Suppressor macrophage (primary cell): ENCODE measurements around the gene IL23R.

Experiments used
- DNase-seq, 4 experiments: peaks; one replicate each; pipeline ENCODE4 v3.0.0-alpha.2; 2020 to 2022

Gene IL23R

DNA sequence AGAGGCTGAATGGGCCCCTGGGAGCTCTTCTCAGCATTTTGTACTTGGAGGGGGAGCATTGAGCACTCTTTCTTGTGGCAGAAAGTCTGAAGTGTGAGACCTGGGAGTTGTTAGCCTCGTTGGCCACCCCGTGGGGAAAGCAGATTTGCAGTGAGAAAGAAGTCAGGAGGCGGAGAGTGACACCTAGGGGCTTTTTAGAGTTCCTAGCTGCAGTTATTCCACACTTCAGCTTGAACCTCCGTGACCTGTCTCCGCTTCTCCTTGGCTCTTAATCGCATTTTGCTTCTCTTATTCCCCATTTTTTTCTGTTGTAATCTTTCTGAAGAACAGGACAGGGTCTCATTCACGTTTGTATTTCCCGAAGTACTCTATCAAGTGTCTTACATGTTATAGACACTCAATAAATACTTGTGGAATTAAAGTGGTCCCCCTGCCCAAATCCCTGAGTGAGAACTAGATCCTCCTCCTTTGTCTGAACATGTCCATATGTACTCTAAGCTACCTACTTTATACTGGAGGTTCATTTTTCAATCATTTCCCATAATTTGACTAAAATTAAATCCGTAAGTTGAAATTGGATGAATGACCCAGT, 17.0 kb upstream of the IL23R start:
- DNase-seq, result peak; percentile 61 to 77 (median 72)

DNA sequence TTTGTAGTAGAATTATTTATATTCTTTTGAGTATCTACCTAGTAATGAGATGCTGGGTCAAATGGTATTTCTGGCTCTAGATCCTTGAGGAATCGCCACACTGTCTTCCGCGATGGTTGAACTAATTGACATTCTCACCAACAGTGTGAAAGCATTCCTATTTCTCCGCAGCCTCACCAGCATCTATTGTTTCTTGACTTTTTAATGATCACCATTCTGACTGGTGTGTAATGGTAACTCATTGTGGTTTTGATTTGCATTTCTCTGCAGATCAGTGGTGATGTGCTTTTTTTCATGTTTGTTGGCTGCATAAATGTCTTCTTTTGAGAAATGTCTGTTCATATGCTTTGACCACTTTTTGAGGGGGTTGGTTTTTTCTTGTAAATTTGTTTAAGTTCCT, 15.3 kb upstream of the IL23R start:
- no peak for DNase-seq

DNA sequence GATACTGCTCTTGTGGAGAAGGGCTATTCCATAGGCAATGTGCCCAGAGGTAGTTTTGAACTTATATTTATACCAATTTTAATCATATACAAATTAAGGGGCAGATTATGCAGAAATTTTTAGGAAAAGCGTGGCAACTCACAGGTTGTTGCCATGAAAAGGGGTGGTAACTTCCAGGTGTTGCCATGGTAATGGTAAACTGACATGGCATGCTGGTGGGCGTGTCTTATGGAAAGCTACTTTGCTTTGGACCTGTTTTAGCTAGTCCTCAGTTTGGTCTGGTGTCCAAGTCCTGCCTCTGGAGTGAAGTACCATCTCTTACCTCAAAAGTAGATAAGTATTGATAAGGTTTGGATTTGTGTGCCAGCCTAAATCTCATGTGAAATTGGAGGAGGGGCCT, 7.9 kb upstream of the IL23R start:
- no peak for DNase-seq

DNA sequence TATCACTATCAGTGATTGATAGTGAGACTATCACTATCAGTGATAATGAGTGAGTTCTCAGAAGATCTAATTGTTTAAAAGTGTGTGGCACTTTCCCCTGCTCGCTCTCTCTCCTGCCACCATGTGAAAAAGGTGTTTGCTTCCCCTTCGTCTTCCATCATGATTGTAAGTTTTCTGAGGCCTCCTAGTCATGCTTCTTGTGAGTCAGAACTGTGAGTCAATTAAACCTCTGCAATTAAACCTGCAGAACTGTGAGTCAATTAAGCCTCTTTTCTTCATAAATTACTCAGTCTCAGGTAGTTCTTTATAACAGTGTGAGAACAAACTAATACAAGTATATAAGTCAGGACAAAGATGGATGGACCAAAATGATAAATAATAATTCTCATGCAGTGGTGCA, 7.0 kb upstream of the IL23R start:
- no peak for DNase-seq

DNA sequence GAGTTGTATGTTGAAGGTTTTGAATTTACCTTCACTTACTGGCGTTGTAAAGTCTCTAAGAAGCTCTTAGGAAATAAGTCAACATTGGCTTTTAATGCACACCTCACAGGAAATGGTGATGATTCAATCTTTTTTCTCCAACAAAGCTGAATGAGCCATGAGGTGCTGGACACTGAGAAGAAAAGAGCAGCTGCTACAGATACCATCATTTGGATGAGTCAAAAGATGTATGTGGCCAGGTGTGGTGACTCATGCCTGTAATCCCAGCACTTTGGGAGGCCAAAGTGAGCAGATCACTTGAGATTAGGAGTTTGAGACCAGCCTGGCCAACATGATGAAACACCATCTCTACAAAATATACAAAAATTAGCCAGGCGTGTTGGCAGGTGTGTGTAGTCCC, 3.3 kb upstream of the IL23R start:
- no peak for DNase-seq

DNA sequence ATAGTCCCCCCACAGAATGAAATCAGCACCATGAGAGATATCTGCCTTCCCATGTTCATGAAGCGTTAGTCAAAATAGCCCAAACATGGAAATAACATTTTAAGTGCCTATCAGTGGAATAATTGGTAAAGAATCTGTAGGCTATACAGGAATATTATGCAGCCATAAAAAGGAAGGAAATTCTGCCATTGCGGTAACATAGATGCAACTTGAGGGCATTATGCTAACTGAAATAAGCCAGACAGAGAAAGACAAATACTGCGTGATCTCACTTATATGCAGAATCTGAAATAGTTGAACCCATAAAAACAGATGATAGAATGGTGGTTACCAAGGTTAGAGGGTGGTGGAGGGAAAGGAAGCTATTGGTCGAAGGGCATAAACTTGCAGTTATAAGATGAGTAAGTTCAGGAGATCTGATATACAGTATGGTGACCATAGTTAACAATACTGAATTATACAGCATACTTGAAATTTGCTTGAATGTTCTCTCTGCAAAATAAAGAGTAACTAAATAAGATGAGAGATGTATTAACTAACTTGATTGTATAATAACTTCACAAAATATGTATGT, 699 bp upstream of the IL23R start:
- DNase-seq, result no peak

DNA sequence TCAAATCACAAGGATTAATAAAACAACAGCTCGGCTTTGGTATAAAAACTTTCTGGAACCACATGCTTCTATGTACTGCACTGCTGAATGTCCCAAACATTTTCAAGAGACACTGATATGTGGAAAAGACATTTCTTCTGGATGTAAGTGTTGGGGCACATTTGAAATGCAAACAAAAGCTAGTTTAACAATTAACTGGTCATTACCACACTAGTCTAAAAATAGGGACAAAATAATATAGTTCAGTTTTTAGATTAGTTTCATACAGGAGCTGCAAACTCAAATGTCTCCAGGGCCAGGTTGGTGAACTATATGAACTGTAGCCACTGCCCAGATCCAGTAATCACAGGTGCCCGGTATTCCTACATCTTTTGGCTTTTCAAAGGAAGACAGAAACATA, 3.2 kb downstream of the IL23R start:
- DNase-seq, result no peak

DNA sequence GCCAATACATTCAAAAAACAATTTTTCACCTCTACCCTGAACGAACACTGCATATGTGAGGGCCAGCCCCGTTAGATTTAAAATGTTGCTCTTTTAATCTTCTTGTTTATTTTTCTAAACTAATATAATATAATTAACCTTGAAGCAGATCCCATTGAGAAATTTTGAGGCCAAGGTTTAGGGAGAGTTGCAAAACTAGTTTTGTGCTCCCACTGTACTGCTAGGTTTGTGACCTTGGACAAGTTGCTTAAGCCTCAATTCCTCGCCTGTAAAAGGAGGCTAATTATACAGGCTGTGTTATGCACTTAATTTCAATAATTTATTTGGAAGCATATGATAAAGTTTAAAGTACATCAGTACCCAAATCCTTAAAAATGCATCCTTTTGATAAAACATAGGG, 3.7 kb downstream of the IL23R start:
- no peak for DNase-seq

DNA sequence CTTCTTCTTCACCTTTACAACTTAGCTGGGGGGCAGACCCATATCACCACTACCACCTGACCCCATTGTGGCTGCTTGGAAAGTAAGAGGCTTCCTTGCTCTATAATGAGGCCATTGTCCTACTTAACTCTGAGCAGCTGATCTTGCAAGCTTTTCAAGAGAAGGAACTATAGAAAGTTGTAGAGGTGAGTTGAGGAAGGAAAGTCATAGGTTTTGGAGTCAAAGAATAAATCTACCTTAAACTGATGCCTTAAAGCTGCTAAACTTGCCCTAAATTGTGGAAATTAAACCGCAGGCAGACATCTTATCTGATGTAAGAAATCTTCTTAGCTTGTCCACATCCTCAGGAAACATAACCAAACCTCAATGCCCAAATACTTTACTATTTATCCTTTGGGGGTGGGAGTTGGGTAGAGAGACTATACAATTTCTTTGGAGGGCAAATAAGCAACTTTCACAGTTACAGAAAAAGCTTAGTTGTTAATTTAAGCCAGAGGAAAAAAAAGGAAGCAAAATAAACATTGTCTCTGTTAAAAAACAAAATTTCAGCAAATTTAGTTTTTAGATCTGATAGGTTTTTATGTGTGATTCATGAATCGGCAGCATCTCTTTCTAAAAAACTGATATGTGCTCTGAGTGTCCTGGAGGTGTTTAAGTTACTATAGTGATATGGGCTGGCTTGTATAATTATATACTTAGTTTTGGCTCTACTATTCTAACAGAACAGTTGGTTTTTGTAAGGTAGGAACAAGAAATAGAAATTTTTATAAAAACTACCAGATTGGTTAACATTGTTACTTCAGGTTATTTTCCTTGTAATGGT, 4.7 kb downstream of the IL23R start:
- no peak for DNase-seq

DNA sequence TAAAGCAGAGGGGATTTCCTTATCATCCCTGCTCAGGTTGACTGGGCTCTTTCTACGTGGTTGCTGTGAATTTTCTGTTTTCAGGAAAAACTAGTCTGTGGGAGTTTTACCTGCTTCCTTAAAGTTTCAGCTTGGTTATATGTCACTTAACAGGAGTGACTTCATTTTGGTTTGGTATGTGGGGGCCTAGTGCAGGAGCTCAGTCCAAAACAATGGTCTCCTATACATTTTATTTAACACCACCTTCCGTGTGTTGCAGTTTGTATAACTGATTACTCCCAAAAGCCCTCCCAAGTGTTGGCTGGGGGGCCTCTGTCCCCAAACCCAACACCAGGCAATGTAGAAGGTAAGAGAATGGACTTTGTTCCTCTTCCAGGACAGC, 5.3 kb downstream of the IL23R start:
- DNase-seq, result no peak

DNA sequence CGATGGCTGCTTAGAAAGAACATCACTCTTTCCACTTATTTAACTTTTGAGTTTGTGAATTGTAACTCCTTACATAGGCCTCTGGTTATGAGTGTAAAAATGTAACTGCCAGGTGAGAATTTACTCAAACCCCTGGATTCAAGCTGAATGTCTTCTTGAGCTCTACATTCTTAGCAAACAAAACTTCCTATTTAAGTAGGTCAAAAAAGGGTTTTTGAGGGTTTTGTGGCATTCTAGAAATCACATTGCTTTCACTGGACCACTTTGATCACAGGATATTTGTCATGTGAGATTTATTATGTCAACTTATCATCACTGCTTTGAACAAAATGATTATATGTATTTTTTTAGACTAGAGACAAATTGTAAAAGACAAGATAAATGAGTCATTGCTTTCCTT, 5.7 kb downstream of the IL23R start:
- DNase-seq, result no peak

DNA sequence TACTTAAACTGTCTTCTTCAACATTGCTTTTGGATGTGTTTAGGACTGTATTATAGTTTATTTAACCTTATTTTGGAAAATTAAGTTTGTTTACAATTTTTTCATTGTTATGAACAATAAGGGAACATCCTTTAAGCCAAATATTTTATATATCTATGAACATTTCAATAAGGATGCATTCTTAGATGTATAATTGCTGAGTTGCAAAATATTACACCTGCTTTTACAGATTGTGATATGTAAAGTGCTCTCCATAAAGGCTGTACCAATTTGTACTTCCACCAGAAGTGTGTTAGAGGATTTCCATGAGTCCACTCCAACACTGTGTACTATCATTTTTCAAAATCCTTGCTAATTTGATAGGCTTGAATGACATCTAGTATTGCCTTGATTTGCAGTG, 7.7 kb downstream of the IL23R start:
- no peak for DNase-seq

DNA sequence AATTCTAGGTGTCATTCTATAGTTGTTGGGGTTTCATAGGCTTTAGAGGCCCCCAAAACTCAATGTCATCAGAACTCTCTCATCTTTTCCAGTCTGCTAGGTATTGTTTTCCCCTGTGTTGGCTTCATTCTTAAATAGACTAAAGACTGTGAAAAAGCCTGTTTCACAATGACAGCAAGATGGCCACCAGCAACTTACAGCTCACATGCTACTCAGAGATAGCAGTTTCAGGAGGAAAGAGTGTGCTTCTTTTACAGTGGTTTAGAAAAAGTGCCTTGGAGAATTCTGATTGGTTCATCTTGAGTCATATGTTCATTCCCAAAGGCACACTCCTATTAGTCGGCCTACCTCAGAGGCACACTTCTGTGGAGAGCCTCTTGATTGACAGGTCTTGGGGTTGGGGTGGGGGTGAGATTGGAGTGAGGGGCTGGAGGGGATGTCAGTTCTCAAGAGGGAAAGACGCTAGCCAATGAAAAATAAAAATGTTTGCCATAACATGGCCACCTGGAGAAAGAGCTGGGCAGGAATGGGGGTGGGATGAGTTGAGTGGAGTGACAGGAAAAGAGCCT, 8.5 kb downstream of the IL23R start:
- no peak for DNase-seq

DNA sequence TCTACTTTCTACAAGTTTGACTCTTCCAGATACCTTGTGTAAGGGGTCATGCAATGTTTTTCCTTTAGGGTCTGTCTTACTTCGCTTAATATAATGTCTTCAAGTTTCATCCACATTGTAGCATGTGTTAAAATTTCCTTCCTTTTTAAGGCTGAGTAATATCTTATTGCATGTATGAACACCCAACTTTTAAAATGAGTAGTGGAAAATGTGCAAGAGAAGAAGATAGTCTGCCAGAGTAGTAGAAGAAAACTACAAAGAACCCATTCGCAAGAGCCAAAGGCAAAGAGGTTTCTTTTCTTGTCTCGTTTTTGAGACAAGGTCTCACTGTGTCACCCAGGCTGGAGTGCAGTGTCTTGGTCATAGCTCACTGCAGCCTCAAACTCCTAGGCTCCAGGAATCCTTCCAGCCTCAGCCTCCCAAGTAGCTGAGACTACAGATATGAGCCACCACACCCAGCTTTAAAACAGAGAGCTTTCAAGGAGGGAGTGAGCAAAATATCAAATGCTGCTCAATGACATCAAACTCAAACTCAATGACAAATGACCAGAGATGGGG, 9.4 kb downstream of the IL23R start:
- no peak for DNase-seq

DNA sequence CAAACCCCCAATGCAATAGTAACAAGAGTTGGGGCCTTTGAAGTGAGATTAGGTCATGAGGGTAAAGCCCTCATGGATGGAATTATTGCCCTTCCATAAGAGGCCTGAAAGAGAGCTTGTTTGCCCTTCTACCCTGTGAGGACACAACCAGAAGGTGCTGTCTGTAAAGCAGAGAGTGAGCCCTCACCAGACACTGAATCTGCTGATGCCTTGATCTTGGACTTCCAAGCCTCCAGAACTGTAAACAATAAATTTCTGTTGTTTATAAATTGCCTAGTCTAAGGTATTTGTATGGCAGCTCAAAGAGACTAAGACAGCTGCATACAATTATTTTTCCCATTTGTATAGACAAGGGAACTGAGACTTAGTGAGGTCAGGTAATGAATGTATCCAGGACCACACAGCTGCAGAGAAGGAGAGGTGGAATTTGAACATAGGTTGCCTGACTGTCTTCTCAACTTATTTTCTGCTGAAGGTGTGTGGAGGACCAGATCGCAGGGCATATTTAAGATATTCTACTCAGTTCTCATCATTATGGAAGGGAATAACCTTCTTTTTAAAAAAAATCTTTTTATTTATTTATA, 18.7 kb downstream of the IL23R start:
- no peak for DNase-seq

DNA sequence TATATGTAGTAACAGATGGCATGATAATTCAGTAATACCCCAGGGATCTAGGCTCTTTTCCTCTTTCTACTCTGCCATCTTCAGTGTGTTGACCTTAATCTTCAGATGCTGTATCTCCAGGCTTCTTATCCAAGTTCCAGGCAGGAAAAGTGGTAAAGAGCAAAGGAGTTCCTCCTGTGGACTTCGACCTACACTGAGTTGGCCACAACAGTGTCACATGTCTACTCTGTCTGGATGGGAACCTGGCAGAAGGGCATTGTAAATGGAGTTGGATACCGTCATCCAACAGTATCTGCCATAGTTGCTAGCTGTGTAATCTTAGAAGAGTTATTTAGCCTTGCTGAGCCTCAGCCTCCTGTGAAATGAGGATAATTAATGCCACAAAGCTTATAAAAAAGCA, 21.9 kb downstream of the IL23R start:
- DNase-seq, result no peak

DNA sequence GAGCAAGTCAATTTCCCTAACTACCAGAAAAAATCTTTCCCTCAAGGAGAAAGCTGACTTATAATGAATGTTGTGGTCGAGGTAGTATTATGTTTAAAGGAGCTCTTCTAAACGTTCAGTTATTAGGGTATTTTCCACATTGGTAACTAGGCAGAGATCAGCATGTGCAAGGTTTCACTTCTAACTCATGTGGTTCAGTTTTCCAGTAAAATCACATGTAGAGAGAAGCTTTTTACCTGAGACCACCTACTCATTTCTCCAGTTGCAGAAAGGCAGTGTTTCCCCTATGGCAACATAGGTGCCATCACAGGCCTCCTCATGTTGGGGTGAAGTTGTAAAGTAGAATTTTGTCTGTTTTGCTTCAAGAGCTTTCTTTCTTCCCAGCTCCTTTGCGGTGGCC, 23.7 kb downstream of the IL23R start:
- no peak for DNase-seq

DNA sequence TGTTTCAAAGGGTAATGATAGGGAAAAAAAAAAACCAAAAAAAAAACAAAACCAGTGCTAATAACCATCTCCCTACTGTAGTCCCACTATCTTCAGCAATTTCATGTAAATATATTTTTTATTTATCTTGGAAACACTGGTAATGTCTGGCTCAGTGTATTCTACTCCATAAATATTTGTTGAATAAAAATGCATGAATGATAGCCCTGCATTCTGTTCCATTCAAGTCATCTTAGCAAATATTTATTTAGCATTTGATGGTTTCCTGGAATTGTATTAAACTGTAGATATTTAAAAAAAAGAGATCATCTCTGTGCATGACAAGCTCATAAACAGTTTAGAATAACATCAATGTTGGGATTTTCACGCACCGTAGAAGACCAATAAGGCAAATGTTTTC, 24.2 kb downstream of the IL23R start:
- DNase-seq, result no peak

DNA sequence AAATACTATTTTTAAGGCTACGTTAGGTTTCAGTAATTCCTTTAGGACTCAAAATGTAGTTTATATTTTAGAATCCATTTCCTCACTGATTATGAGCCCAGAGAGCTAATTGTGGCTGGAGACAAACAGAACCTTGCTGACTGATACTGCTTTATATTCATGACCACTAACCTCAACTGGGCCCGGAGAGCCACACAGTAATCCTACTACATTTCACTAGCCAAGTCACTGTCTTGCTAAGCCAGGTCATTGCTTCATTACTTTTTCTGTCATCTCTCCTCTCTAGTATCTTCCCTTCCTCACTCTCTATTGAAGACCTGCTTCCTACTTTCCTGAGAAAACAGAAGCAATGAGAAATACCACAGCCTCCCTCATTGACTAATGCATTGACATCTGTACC, 24.7 kb downstream of the IL23R start:
- no peak for DNase-seq

DNA sequence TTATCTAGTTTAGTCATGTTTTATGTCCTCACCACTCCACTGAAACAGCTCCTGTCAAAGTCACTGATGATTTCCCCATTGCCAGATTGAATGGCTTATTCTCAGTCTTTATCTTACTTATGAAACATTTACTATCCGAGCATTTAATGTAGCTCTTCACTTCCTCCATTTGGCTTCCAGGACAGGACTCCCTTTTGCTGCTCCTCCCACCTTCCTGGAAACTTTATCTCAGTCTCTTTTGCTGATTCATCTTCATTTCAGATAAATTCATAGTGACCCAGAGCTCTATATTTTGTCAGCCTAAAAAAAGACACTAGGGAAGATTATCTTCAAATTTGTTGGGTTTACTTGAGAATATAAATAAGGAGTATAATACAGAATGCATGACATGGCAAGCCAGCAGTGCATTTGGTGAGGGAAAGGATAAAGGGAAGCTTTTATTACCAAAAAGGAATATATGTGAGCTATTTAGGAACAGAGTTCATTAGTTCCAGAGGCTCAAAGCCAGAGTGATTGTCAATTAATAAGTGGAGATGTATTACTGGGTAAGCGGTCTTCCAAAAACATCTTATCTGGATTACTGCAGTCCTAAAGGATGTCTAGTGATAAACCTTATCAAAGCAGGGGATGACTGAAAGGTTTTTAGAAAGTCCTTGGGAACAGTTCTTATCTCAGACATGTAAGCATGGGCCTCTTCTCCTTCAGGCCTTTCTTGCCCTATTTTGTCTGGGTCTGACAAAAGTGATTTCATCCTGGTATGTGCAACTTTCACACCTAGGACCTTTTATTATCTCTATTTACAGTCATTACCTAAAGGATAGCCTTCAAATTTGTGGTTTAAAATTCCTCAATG, 25.6 kb downstream of the IL23R start:
- DNase-seq, result no peak

DNA sequence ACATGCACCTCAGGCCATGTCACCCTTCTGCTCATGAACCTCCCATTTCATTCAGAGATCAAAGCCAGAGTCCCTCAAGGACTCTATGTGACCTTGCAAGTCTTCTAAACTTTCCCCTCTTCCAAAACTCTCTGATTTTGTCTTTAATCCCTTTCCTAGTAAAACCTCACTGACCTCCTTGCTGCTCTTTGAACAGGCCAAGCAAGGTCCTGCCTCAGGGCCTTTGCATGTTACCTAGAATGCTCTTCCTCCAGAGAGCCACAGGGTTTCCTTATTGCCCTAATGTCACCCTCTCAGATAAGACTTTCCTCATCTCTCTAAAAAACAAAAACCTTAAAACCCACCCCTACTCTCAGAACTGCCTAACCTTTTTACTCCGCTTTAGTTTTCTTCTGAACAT, 26.6 kb downstream of the IL23R start:
- no peak for DNase-seq

DNA sequence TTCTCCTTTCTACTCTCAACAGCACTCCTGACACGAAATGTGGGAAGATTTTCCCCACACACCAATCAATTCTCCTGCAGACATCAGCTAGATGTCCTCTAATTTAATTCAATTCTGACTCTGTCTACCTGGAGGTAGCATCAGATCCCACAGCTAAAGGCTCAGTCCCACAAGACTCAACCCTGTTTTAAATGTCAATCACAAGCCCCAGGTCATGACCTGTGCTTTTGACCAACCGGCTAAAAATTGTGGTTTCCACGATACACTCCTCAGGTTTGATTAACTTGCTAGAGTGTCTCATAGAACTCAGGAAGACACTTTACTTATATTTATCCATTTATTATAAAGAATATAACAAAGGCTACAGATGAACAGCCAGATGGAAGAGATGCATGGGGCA, 27.4 kb downstream of the IL23R start:
- DNase-seq, result no peak
